HG03469 (cell line): ENCODE data around the gene TTC21A.

Experiments
- ATAC-seq: cut with Tn5 transposase; IDR thresholded peaks from one replicate; pipeline ENCODE4 v1.9.1; 2021; ENCODE audit warnings: mild to moderate bottlenecking, moderate library complexity, moderate number of reproducible peaks; ENCODE audit not compliant: unreplicated experiment

Gene TTC21A

DNA sequence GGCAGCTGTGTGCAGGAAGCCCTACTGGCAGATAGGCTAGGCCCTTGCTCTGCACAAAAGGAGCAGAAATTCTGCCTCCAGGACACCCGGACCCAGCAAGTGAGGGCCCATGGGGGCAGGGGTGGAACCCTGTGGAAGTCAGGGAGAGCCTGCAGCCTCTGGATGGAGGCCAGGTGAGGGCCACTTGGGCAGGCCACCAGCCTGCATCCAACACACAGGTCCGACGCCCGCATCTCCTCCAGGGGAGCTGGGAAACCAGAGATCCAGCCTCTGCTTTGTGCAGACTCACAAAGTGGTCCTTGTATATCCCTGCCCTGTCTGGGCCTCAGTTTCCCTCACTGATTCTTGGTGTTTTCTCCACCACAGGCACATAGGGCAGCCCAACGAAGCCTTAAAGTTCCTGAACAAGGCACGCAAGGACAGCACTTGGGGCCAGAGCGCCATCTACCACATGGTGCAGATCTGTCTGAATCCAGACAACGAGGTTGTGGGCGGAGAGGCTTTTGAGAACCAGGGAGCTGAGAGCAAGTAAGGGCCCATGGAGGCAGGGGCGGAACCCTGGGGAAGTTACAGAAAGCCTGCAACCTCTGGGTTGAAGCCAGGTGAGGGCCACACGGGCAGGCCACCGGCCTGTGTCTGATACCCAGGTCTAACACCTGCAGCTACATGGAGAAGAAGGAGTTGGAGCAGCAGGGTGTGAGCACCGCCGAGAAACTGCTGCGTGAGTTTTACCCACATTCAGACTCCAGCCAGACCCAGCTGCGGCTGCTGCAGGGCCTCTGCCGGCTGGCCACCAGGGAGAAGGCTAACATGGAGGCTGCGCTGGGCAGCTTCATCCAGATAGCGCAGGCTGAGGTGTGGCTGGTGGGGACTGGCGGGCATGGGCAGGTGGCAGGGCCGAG lies 29.3 kb downstream of the TTC21A start:
- ATAC-seq = no peak

DNA sequence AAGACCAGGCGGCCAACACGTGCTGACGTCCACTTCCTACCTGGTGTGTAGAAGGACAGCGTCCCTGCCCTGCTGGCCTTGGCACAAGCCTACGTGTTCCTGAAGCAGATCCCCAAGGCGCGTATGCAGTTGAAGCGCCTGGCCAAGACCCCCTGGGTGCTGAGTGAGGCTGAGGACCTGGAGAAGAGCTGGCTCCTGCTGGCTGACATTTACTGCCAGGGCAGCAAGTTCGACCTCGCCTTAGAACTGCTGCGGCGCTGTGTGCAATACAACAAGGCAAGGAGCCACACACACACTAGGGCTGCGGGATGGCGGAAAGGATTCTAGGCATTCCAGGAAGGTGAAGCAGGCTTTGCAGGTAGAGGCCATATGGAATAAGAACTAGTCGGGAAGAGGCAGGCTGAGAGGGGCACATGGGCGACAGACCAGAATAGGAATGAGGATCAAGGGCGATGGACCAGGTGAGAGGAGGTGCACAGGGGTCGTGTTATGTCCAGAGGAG lies 30.0 kb downstream of the TTC21A start:
- ATAC-seq = no peak

GRCh38 chr3:39137991-39138803 lies 30.7 kb downstream of the TTC21A start:
- ATAC-seq = no peak

- ATAC-seq = no peak
Measured at GRCh38 chr3:39138804-39139415, 31.4 kb downstream of the TTC21A start.

DNA sequence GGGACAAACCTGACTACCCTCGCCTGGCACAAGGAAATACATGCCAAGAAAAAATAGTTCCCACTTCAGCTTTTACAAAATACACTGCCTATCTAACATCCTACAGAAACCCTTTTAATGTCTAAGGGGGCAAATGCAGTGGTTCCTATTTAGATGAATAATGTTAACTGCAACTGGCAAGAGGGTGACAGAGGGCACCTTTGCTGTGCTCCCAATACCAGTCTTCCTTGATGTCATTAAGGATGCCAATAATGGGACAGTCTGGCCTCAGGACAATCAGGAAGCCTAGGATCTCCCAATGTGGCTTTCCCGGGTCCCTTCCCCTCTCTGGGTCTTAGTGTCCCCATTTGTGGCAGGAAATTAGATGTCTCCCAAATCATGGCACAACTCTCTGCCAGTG lies 32.0 kb downstream of the TTC21A start:
- no peak for ATAC-seq

GRCh38 chr3:39140341-39140971 lies 33.0 kb downstream of the TTC21A start:
- no peak for ATAC-seq

GRCh38 chr3:39141171-39141995 lies 33.9 kb downstream of the TTC21A start:
- ATAC-seq = no peak

DNA sequence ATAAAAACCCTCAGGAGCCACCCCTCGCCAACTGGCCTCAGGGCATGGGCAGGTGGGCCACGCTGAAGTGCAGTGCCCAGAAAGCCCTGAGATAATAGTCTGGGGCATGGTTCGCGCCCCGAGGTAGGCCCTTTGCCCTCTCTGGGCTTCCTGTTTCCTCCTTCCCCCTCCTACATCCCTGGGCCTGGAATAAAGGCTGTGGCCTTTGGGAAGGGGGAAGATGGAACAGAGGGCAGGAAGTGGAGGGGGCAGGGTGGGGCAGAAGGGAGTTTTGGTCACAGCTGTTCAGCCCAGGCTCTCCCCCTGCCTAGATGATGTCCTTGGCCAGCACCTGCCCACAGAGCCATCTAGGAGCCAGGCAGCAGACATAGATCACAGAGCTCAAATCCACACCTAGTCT lies 34.6 kb downstream of the TTC21A start:
- no peak for ATAC-seq

DNA sequence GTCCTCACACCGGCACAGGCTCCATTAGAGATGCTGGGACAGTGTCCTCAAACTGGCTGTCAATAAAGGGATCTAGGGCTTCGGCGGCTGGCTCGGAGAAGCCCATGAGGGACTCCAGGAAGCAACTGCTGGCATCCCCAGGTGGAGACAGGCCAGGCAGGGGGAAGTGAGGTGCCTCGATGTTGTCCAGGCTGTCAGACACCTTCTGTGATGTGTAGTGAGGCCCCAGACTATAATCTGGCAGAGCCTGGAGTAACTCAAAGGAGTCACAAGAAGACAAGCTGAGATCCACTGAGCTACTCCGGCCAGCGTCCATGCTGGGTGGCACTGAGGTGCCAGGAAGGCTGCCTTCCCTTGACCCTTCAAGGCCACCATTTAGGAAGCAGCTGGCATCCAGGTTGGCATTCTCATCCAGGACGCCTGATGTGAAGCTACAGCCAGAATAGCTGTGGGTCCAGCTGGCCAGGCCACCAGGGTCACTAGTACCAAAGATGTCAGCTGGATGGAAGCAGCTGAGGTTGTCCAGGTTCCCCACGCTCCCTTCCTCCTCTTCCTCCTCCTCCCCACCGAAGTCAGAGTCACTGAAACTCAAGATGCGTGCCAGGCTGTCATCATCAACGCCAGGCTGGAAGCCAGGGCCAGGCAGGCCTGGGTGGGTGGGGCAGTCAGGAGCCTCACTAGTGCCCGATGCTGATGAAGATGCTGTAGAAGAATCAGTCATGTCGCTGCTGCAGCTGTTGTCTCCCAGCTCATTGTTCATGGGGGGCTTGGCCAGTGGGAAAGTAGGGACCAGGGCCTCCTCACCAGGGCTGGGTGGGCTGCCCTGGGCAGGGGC lies 35.8 kb downstream of the TTC21A start:
- no peak for ATAC-seq

- no peak for ATAC-seq
Measured at GRCh38 chr3:39144095-39144747, 36.7 kb downstream of the TTC21A start.

- ATAC-seq = no peak
Measured at GRCh38 chr3:39144748-39145380, 37.4 kb downstream of the TTC21A start.

- ATAC-seq = no peak
Measured at GRCh38 chr3:39146083-39146501, 38.6 kb downstream of the TTC21A start.

- no peak for ATAC-seq
Measured at GRCh38 chr3:39146611-39147591, 39.4 kb downstream of the TTC21A start.

DNA sequence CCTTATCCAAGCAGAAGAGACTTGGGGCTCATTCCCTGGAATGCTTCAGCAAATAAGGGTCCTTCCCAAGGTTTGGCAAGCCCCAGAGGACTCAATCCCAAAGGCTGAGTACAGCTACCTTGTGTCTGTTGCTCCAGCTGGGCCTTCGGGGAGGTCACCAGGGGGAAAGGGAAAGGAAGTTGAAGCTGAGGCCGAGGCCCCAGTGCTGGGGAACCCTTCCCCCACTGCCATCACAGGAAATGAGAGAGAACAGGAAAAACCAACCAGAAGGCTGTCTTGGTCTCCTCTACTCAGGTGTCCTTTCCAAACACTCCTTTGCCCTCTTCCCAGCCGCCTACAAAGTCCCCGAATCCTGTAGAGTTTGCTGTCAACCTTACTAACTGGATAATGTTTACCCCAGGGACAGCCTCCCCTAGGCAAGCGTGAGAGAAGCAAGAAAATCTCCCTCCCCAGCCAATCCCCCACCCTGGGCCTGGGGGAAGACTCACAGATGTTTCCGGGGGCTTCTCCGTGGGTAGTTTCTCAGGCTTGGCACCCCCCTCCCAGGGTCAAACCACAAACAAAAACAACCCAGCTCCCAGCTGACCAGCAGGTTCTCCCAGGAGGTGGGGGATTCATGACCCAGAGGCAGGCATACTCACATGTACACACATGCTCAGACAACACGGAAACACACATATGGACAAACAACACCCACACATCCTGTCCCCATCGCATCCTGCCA lies 40.4 kb downstream of the TTC21A start:
- ATAC-seq = no peak

DNA sequence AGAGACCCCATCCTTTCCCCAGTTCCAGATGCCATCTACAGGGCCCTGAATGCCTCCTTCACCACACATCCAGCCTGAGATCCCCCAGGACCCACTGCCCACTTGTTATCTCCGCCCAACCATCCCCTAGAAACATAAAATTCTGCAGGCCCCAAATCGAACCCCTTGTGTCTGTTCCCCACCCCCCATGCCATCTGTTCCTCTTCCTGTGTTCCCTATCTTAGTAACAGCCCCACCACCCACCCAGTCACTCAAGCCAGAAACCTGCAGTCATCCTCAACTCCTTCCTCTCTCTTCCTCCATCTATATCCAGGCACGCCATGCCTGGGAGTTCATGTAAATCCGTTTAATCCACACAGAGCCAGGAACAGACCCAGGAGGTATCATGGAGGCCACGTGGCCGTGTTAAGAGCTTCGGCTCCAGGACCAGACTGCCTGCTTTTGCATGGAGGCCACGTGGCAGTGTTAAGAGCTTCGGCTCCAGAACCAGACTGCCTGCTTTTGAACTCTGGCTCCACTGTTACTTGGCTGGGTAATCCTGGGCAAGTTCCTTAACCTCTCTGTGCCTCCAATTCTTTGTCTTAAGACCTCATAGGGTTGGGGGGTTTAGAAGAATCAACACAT lies 41.1 kb downstream of the TTC21A start:
- no peak for ATAC-seq

- ATAC-seq = no peak
Measured at GRCh38 chr3:39149059-39149455, 41.6 kb downstream of the TTC21A start.
